HG02623 (cell line): ENCODE data around the gene STX2.
"Not testable (repeated sequence)": the region's sequence is repeated elsewhere in the genome, so short reads cannot be mapped to it uniquely, and the experiment has no call there.

Experiments used
- ATAC-seq: cut with Tn5 transposase; IDR thresholded peaks from one replicate; pipeline ENCODE4 v1.9.1; 2021; ENCODE audit warnings: moderate library complexity; ENCODE audit not compliant: unreplicated experiment

The STX2 gene

GRCh38 chr12:130803702-130804101 is 35.3 kb downstream of the STX2 start:
- no peak for ATAC-seq

- ATAC-seq, result no peak
Observed at GRCh38 chr12:130800312-130800711, 38.7 kb downstream of the STX2 start.

GRCh38 chr12:130799051-130799450 is 40.0 kb downstream of the STX2 start:
- no peak for ATAC-seq

- ATAC-seq, result no peak
Observed at GRCh38 chr12:130796985-130797686, 41.9 kb downstream of the STX2 start.

- ATAC-seq, result no peak
Observed at GRCh38 chr12:130795906-130796305, 43.1 kb downstream of the STX2 start.

GRCh38 chr12:130793554-130793849 is 45.5 kb downstream of the STX2 start:
- no peak for ATAC-seq

- no peak for ATAC-seq
Observed at GRCh38 chr12:130792821-130793553, 46.1 kb downstream of the STX2 start.

GRCh38 chr12:130791629-130792028 is 47.4 kb downstream of the STX2 start:
- no peak for ATAC-seq

GRCh38 chr12:130788515-130788914 is 50.5 kb downstream of the STX2 start:
- no peak for ATAC-seq

GRCh38 chr12:130787445-130788410 is 51.3 kb downstream of the STX2 start:
- no peak for ATAC-seq

GRCh38 chr12:130787041-130787440 is 52.0 kb downstream of the STX2 start:
- ATAC-seq, result no peak

GRCh38 chr12:130783110-130783715 is 55.8 kb downstream of the STX2 start:
- no peak for ATAC-seq

- ATAC-seq, result not testable (repeated sequence)
Observed at GRCh38 chr12:130782245-130782644, 56.8 kb downstream of the STX2 start.

GRCh38 chr12:130780880-130781575 is 58.0 kb downstream of the STX2 start:
- no peak for ATAC-seq

- ATAC-seq, result no peak
Observed at GRCh38 chr12:130780325-130780724, 58.7 kb downstream of the STX2 start.

GRCh38 chr12:130778776-130779175 is 60.3 kb downstream of the STX2 start:
- ATAC-seq, result no peak

GRCh38 chr12:130776857-130777339 is 62.2 kb downstream of the STX2 start:
- no peak for ATAC-seq

- no peak for ATAC-seq
Observed at GRCh38 chr12:130775953-130776856, 62.8 kb downstream of the STX2 start.

- no peak for ATAC-seq
Observed at GRCh38 chr12:130770413-130771028, 68.5 kb downstream of the STX2 start.
